Breast epithelium (tissue), 3 donors: Measurements from ENCODE around the gene XKR7.

Source experiments
- POLR2A ChIP-seq: fragments of 450-650 bp; IDR thresholded peaks from one replicate; pipeline ENCODE4 v1.6.1; 2016; ENCODE audit warnings: antibody characterized with exemption, mild to moderate bottlenecking, moderate library complexity
- TF ChIP-seq, protein P1 (sequence below), 3 donors: fragments of 450-650 bp; IDR thresholded peaks; one replicate each; pipeline ENCODE4 v1.5.1; 2016 to 2017; ENCODE audit warnings: antibody characterized with exemption in 3 of 3, mild to moderate bottlenecking in 3 of 3, moderate library complexity in 3 of 3

GRCh38 chr20:31945785-31946184, 22.2 kb upstream of the XKR7 start:
- TF ChIP-seq, protein P1, sequence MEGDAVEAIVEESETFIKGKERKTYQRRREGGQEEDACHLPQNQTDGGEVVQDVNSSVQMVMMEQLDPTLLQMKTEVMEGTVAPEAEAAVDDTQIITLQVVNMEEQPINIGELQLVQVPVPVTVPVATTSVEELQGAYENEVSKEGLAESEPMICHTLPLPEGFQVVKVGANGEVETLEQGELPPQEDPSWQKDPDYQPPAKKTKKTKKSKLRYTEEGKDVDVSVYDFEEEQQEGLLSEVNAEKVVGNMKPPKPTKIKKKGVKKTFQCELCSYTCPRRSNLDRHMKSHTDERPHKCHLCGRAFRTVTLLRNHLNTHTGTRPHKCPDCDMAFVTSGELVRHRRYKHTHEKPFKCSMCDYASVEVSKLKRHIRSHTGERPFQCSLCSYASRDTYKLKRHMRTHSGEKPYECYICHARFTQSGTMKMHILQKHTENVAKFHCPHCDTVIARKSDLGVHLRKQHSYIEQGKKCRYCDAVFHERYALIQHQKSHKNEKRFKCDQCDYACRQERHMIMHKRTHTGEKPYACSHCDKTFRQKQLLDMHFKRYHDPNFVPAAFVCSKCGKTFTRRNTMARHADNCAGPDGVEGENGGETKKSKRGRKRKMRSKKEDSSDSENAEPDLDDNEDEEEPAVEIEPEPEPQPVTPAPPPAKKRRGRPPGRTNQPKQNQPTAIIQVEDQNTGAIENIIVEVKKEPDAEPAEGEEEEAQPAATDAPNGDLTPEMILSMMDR (IDR thresholded peaks at IDR 0.05), result no peak
- TF ChIP-seq POLR2A, result no peak
